Neural crest cell (in vitro differentiated cells): ENCODE data around the gene PTPRM. TPM values are rescaled to one million over a fixed set of nuclear protein-coding genes. Genes with fewer than 3 reads are reported as not detected.

Source experiments
- DNase-seq: peaks from one replicate; pipeline ENCODE4 v3.0.0; 2021; ENCODE audit warnings: low read depth, mixed read lengths, low spot score
- H3K27ac Mint-ChIP-seq: one replicate; pipeline ENCODE4 v1.8.0; 2021; ENCODE audit warnings: mild to moderate bottlenecking, mixed read lengths; ENCODE audit not compliant: unreplicated experiment
- H3K27me3 Mint-ChIP-seq: 2 replicates; pipeline ENCODE4 v1.8.0; 2021; ENCODE audit warnings: low read depth, mild to moderate bottlenecking, mixed read lengths
- H3K36me3 Mint-ChIP-seq: 2 replicates; pipeline ENCODE4 v1.8.0; 2021; ENCODE audit warnings: low read depth, mild to moderate bottlenecking, mixed read lengths
- H3K4me1 Mint-ChIP-seq: 2 replicates; pipeline ENCODE4 v1.8.0; 2021; ENCODE audit warnings: mixed read lengths
- H3K4me3 Mint-ChIP-seq: one replicate; pipeline ENCODE4 v1.8.0; 2021; ENCODE audit warnings: mild to moderate bottlenecking, mixed read lengths
- H3K9me3 Mint-ChIP-seq: 2 replicates; pipeline ENCODE4 v1.8.0; 2021; ENCODE audit warnings: mixed read lengths
- CTCF ChIP-seq: fragments of 200-600 bp; sonication (generic); conservative IDR thresholded peaks from 2 replicates; pipeline ENCODE4 v1.5.0; 2021; ENCODE audit warnings: antibody characterized with exemption, mild to moderate bottlenecking
- total RNA-seq: library from RNA; stranded (reverse); gene quantifications from 2 replicates; pipeline ENCODE4 v1.2.1, GENCODE V29; 2021

Gene PTPRM
- total RNA-seq, 1 donor from 2014 or later = 7.7 TPM

GRCh38 chr18:7830468-7830867, 263.4 kb downstream of the PTPRM start:
- DNase-seq = no peak
- no peak overlapping the region for H3K4me3 Mint-ChIP-seq
- peaks cover 7% of the 10 kb centered on the region for H3K36me3 Mint-ChIP-seq
- no peak overlapping the region for H3K27ac Mint-ChIP-seq
- no peak for TF ChIP-seq CTCF
- H3K27me3 Mint-ChIP-seq = no peaks in the 10 kb centered on the region
- peaks cover 8% of the 10 kb centered on the region for H3K4me1 Mint-ChIP-seq
- H3K9me3 Mint-ChIP-seq = peaks cover 9% of the 10 kb centered on the region

DNA sequence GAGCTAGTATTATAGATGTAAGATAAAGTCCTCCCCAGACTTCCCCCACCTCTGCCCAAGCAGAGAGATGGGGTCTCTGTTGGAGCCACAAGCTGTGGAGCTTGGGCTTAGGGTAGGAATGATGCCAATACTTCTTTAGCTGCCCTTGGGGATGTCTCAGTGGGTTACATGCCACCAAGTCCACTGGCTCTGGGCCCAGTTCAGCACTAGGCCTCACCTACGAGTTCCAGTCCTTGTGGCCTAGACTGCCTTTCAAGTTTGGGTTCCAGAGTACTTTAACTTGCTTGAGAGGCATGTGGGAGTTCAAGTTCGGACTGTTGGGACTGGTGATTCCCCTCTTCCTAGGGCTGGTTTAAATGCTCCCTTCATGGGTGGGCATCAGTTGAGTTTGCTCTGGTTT, 272.4 kb downstream of the PTPRM start:
- no peak for TF ChIP-seq CTCF
- DNase-seq = no peak
- Mint-ChIP-seq H3K9me3 (peaks cover 20% of the 10 kb centered on the region), H3K27ac (no peak overlapping the region), H3K27me3 (no peaks in the 10 kb centered on the region), H3K4me3 (no peak overlapping the region), H3K36me3 (peaks cover 17% of the 10 kb centered on the region), H3K4me1 (peaks cover 11% of the 10 kb centered on the region)

- H3K9me3 Mint-ChIP-seq = peaks cover 24% of the 10 kb centered on the region
- H3K4me1 Mint-ChIP-seq = peaks cover 11% of the 10 kb centered on the region
- H3K36me3 Mint-ChIP-seq = peaks cover 16% of the 10 kb centered on the region
- H3K4me3 Mint-ChIP-seq = no peak overlapping the region
- no peaks in the 10 kb centered on the region for H3K27me3 Mint-ChIP-seq
- H3K27ac Mint-ChIP-seq = no peak overlapping the region
- DNase-seq = no peak
- TF ChIP-seq CTCF = no peak
Measured at GRCh38 chr18:7840411-7840810, 273.3 kb downstream of the PTPRM start.

- H3K9me3 Mint-ChIP-seq = peaks cover 21% of the 10 kb centered on the region
- peaks cover 11% of the 10 kb centered on the region for H3K36me3 Mint-ChIP-seq
- TF ChIP-seq CTCF = no peak
- H3K27ac Mint-ChIP-seq = no peak overlapping the region
- H3K27me3 Mint-ChIP-seq = no peaks in the 10 kb centered on the region
- H3K4me1 Mint-ChIP-seq = peaks cover 7% of the 10 kb centered on the region
- DNase-seq = no peak
- H3K4me3 Mint-ChIP-seq = no peak overlapping the region
Measured at GRCh38 chr18:7844017-7844416, 276.9 kb downstream of the PTPRM start.

GRCh38 chr18:7844418-7844817, 277.3 kb downstream of the PTPRM start:
- no peaks in the 10 kb centered on the region for H3K27me3 Mint-ChIP-seq
- no peak overlapping the region for H3K27ac Mint-ChIP-seq
- DNase-seq = no peak
- no peak for TF ChIP-seq CTCF
- H3K4me1 Mint-ChIP-seq = peaks cover 7% of the 10 kb centered on the region
- H3K9me3 Mint-ChIP-seq = peaks cover 21% of the 10 kb centered on the region
- no peak overlapping the region for H3K4me3 Mint-ChIP-seq
- H3K36me3 Mint-ChIP-seq = peaks cover 11% of the 10 kb centered on the region

GRCh38 chr18:7846335-7846734, 279.2 kb downstream of the PTPRM start:
- no peak overlapping the region for H3K27ac Mint-ChIP-seq
- TF ChIP-seq CTCF = no peak
- DNase-seq = no peak
- no peaks in the 10 kb centered on the region for H3K27me3 Mint-ChIP-seq
- peaks cover 21% of the 10 kb centered on the region for H3K9me3 Mint-ChIP-seq
- peaks cover 11% of the 10 kb centered on the region for H3K36me3 Mint-ChIP-seq
- H3K4me1 Mint-ChIP-seq = no peaks in the 10 kb centered on the region
- no peak overlapping the region for H3K4me3 Mint-ChIP-seq
